ENCODE data around the gene AFAP1L1. TPM values are rescaled to one million over a fixed set of nuclear protein-coding genes. Genes with fewer than 3 reads are reported as not detected.
A peak's percentile ranks its signal among the peaks of the same experiment; 100 is the strongest.

Gene AFAP1L1
- total and polyA plus RNA-seq, 2 donors from 2014 or later: 4.8 to 14.8 TPM

DNA sequence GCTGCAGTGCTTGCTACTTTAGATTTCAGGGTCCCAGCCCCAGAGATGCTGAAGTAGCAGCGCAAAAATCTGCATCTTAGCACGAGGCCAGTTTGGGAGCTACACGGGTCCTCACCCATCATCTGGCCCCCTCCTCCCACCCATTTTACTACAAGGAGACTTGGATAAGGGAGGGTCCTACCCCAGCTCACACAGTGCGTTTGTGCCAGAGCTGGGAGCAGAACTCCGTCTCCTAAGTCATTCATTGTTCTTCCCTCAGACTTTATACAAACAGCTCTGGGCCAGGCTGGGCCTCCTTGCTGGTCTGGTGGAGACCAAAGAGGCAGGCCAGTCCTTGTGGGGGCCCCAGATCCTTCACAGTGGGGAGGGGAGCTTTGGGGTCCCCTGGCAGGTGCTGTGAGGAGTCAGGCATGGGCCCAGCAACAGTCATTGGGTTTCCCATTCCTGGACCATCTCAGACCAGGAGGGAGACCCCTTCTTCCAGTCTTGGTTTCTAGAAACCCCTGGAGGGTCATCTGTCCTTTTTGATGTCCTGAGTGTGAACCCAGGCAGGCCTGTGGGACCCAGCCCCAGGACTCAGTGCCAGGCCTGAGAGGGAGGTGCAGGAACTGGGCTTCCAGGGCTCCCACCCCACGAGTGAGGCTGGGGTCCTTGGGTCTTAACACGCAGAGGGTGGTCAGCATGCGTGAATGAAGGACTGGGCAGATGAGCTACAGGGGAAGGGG, 109.8 kb downstream of the AFAP1L1 start:
- H3K36me3 ChIP-seq (ENCODE audit: control insufficient read depth in 2 of 3, insufficient read depth in 3 of 3, low read length in 3 of 3): no peaks in the 10 kb centered on the region
- FAIRE-seq (no peak), DNase-seq (no peak)
- no peak overlapping the region for H3K4me3 ChIP-seq (ENCODE audit: low read length in 3 of 3)
- H3K9ac ChIP-seq (ENCODE audit: low read length in 3 of 3): peak overlapping the region in 1 of 3 donors; percentile 26
- no peaks in the 10 kb centered on the region for H3K27me3 ChIP-seq (ENCODE audit: control insufficient read depth, insufficient read depth, low read length)
- TF ChIP-seq, protein P1, sequence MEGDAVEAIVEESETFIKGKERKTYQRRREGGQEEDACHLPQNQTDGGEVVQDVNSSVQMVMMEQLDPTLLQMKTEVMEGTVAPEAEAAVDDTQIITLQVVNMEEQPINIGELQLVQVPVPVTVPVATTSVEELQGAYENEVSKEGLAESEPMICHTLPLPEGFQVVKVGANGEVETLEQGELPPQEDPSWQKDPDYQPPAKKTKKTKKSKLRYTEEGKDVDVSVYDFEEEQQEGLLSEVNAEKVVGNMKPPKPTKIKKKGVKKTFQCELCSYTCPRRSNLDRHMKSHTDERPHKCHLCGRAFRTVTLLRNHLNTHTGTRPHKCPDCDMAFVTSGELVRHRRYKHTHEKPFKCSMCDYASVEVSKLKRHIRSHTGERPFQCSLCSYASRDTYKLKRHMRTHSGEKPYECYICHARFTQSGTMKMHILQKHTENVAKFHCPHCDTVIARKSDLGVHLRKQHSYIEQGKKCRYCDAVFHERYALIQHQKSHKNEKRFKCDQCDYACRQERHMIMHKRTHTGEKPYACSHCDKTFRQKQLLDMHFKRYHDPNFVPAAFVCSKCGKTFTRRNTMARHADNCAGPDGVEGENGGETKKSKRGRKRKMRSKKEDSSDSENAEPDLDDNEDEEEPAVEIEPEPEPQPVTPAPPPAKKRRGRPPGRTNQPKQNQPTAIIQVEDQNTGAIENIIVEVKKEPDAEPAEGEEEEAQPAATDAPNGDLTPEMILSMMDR (IDR thresholded peaks at IDR 0.05; ENCODE audit: borderline replicate concordance, extremely low read depth, insufficient read depth): no peak
- peaks cover 0 to 10% (median 9%) of the 10 kb centered on the region in 3 donors for H3K4me1 ChIP-seq (ENCODE audit: control insufficient read depth in 2 of 3, insufficient read depth in 2 of 3, low read depth in 1 of 3, low read length in 3 of 3)
- peak overlapping the region; percentile 53 to 79 for H3K27ac ChIP-seq (ENCODE audit: low read depth in 2 of 2, low read length in 2 of 2)
- intact Hi-C loops (cut with DNase I): no loop called here
- no peaks in the 10 kb centered on the region for H3K9me3 ChIP-seq (ENCODE audit: control insufficient read depth in 2 of 3, insufficient read depth in 1 of 3, low read length in 3 of 3)

DNA sequence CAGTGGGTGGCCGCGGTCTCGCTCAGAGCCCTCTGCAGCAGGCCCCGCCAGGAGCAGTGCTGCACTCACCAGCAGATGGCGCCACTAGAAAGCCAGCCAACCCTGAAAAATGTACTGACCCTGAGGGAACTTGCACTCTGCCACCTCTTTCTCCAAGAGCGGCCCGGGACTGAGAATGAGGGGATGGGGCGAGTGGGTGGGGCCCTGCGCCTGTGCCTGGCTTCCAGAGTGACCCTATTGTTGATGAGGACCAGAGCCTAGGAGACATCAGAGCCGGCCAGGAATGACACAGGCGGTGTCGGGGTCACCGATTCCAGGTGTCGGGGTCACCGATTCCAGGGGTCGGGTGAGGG, 110.3 kb downstream of the AFAP1L1 start:
- Histone ChIP-seq H3K9me3 (ENCODE audit: control insufficient read depth in 2 of 3, insufficient read depth in 1 of 3, low read length in 3 of 3) (no peaks in the 10 kb centered on the region), H3K27ac (ENCODE audit: low read depth in 2 of 2, low read length in 2 of 2) (peak overlapping the region; percentile 53 to 79), H3K4me3 (ENCODE audit: low read length in 3 of 3) (no peak overlapping the region), H3K36me3 (ENCODE audit: control insufficient read depth in 2 of 3, insufficient read depth in 3 of 3, low read length in 3 of 3) (no peaks in the 10 kb centered on the region), H3K9ac (ENCODE audit: low read length in 3 of 3) (no peak overlapping the region), H3K27me3 (ENCODE audit: control insufficient read depth, insufficient read depth, low read length) (no peaks in the 10 kb centered on the region), H3K4me1 (ENCODE audit: control insufficient read depth in 2 of 3, insufficient read depth in 2 of 3, low read depth in 1 of 3, low read length in 3 of 3) (peaks cover 0 to 10% (median 9%) of the 10 kb centered on the region in 3 donors)
- DNase-seq (peak; percentile 84 to 90 (median 90)), FAIRE-seq (no peak)
- intact Hi-C loops (cut with DNase I): no loop called here
- TF ChIP-seq, protein P1 (IDR thresholded peaks at IDR 0.05; ENCODE audit: borderline replicate concordance, extremely low read depth, insufficient read depth): peak; percentile 93

DNA sequence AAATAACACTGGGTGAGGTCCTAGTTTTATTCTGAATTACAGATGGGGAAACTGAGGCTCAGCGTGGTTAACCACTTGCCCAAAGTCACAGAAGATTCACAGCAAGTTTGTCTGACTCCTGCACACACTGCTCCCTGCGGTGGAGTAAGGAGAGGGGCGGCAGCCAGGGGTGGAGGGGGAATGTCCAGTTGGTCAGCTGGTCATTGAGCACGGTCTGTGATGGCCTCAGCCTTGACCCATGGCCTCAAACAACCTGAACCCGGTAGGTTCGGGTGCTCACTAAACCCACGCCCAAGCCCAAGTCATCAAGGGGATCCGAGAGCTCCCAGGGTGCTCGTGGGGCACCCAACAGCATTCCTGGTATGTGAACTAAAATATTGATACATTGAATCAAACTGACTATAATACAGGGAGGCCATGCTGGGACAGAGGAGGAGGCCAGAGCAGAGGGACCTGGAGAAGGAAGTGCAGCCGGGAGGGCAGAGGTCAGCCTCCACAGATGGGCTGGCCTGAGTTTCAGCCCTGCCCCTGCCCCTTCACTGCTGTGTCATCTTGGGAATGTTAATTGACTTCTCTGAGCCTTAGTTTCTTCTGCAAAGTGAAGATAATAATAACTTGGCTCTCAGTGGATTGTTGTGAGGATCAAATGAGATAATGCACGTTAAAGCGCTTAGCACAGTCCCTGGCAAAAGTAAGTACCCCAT, 111.0 kb downstream of the AFAP1L1 start:
- intact Hi-C loops (cut with DNase I): no loop called here
- Histone ChIP-seq H3K9me3 (ENCODE audit: control insufficient read depth in 2 of 3, insufficient read depth in 1 of 3, low read length in 3 of 3) (no peaks in the 10 kb centered on the region), H3K9ac (ENCODE audit: low read length in 3 of 3) (peak overlapping the region in 1 of 3 donors; percentile 34), H3K36me3 (ENCODE audit: control insufficient read depth in 2 of 3, insufficient read depth in 3 of 3, low read length in 3 of 3) (no peaks in the 10 kb centered on the region), H3K27ac (ENCODE audit: low read depth in 2 of 2, low read length in 2 of 2) (peak overlapping the region; percentile 51 to 84), H3K4me1 (ENCODE audit: control insufficient read depth in 2 of 3, insufficient read depth in 2 of 3, low read depth in 1 of 3, low read length in 3 of 3) (peaks cover 0 to 10% (median 9%) of the 10 kb centered on the region in 3 donors), H3K27me3 (ENCODE audit: control insufficient read depth, insufficient read depth, low read length) (no peaks in the 10 kb centered on the region), H3K4me3 (ENCODE audit: low read length in 3 of 3) (no peak overlapping the region)
- no peak for FAIRE-seq
- TF ChIP-seq, protein P1 (IDR thresholded peaks at IDR 0.05; ENCODE audit: borderline replicate concordance, extremely low read depth, insufficient read depth): no peak
- no peak for DNase-seq

Data from kidney (tissue), 14 donors.